C4-2B (cell line): ENCODE results near the gene ARPIN.
"Not testable (repeated sequence)": the region's sequence is repeated elsewhere in the genome, so short reads cannot be mapped to it uniquely, and the experiment has no call there.

ENCODE experiments used
- H3K27ac ChIP-seq: fragments of 450-650 bp; 2 replicates; pipeline ENCODE4 v1.5.1; 2017
- CTCF ChIP-seq: fragments of 450-650 bp; conservative IDR thresholded peaks from 2 replicates; pipeline ENCODE4 v1.5.1; 2017; ENCODE audit warnings: mild to moderate bottlenecking
- ZFX ChIP-seq: fragments of 450-650 bp; IDR thresholded peaks from 2 replicates; pipeline ENCODE4 v1.6.1; 2017

ARPIN gene

GRCh38 chr15:89885611-89886010 is 27.1 kb downstream of the ARPIN start:
- no peak overlapping the region for H3K27ac ChIP-seq
- TF ChIP-seq CTCF (no peak), ZFX (no peak)

- H3K27ac ChIP-seq, result not testable (repeated sequence)
These were observed 27.6 kb downstream of the ARPIN start for GRCh38 chr15:89885179-89885578.

- no peak overlapping the region for H3K27ac ChIP-seq
- TF ChIP-seq ZFX (no peak), CTCF (no peak)
These were observed 29.2 kb downstream of the ARPIN start for GRCh38 chr15:89883518-89883917.

DNA sequence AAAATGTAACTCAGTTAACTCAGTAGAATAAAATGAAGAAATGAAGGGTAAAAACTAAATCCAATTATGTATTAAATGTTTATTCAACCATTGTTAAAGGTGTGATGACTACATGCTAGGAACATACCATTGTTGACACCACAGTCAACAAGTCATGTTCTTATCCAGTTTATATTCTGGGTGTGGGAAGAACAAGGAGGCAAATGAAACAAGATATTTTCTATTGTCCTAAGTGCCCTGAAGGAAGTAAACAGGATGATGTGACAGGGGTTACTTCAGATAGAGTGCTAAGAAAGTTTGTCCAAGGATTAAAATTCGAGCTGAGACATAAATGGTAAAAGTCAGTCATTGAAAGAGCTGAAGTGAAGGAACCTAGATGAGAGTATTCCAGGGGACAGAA is 32.0 kb downstream of the ARPIN start:
- TF ChIP-seq ZFX, result no peak
- TF ChIP-seq CTCF, result no peak
- no peak overlapping the region for H3K27ac ChIP-seq

DNA sequence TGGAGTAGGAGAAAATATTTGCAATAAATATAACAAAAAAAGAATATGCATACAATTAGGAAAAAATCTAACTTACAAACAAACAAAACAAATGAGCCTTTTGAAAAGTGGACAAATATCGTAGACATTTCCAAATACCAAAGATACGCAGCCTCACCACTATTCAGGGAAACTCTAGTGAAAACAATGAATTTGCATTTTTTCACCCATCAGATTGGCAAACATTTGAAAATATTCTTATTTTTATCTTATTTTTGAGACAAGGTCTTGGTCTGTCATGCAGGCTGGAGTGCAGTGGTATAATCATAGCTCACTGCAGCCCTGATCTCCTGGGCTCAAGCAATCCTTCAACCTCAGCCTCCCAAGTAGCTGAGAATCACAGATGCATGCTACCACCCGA is 34.4 kb downstream of the ARPIN start:
- TF ChIP-seq ZFX (no peak), CTCF (no peak)

DNA sequence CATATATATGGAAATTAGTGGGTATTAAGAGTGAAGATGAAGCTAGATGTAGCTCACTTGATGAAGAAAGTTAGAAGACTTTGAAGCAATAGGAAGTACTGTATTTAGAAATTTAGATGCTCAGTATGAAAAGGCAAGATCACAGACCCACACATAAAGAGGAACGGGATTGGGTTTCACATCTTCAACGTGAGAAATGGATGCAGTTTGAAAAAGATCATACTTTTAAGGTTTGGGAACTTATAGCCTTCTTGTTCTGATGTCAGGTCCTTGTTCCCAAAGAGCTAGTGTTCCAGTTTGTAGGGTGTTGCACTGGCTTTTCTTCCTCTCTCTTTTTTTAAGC is 35.7 kb downstream of the ARPIN start:
- TF ChIP-seq ZFX (no peak), CTCF (no peak)
- H3K27ac ChIP-seq, result no peak overlapping the region

More for the DNA sequence above, 34.4 kb downstream of the ARPIN start:
- H3K27ac ChIP-seq, result no peak overlapping the region

- TF ChIP-seq ZFX (no peak), CTCF (no peak)
- no peak overlapping the region for H3K27ac ChIP-seq
These were observed 36.2 kb downstream of the ARPIN start for GRCh38 chr15:89876396-89877082.

- no peak overlapping the region for H3K27ac ChIP-seq
- no peak for TF ChIP-seq CTCF
- no peak for TF ChIP-seq ZFX
These were observed 37.0 kb downstream of the ARPIN start for GRCh38 chr15:89875741-89876140.
